ENCODE data around the gene TAPBP. TPM values are rescaled to one million over a fixed set of nuclear protein-coding genes. Genes with fewer than 3 reads are reported as not detected.

Gene TAPBP
- total RNA-seq, 2 donors from 2014 or later = 204 to 235 TPM

DNA sequence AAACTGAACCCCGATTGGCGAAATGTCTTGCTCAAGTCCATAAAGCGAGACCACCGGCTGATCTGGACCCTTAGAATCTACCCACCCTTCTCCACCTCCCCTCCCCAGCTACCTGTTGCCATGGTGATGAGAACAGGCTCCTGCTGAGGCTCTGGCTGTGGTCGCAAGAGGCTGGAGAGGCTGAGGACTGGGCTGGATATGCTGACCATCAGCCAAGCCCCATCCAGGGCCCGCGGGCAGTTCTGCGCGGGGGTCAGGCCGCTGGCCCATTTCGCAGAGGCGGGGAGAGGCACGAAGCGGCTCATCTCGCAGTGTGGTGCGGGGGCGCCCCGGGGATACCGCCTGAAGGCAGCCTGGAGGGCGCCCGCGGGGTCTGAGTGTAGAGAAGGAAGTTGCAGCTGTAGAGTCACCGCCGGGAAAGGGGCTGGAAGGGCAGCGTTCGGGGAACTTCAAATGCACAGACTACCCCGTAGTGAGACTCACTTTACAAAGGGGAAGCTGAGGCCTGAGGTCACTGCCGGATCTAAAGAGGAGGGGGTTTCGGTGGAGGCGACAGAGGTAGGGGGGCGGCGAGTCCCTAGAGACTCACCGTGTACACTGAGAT lies 671 bp downstream of the TAPBP start:
- Histone ChIP-seq H3K27me3 (no peaks in the 10 kb centered on the region), H3K27ac (peak overlapping the region; percentile 100), H3K36me3 (no peaks in the 10 kb centered on the region), H3K4me1 (peaks cover 16% of the 10 kb centered on the region), H3K9me3 (no peaks in the 10 kb centered on the region), H3K4me3 (peak overlapping the region; percentile 79), H3K9ac (ENCODE audit: low read depth in 2 of 2, low read length in 2 of 2) (peak overlapping the region; percentile 89 to 99)
- DNase-seq = no peak
- intact Hi-C loops (cut with DNase I) = loop anchor here (10.0 kb wide), 1 partner anchor 102 kb away; the partner anchor contains the start of genes CUTA and PHF1
- TF ChIP-seq CTCF (IDR thresholded peaks at IDR 0.05) = no peak

GRCh38 chr6:33312361-33313104 lies 1.3 kb downstream of the TAPBP start:
- Histone ChIP-seq H3K4me1 (peaks cover 16% of the 10 kb centered on the region), H3K27me3 (no peaks in the 10 kb centered on the region), H3K9me3 (no peaks in the 10 kb centered on the region), H3K36me3 (no peaks in the 10 kb centered on the region), H3K27ac (peak overlapping the region; percentile 100), H3K4me3 (peak overlapping the region; percentile 79), H3K9ac (ENCODE audit: low read depth in 2 of 2, low read length in 2 of 2) (peak overlapping the region; percentile 89 to 99)
- intact Hi-C loops (cut with DNase I) = loop anchor here (10.0 kb wide), 1 partner anchor 102 kb away; the partner anchor contains the start of genes CUTA and PHF1
- TF ChIP-seq CTCF (IDR thresholded peaks at IDR 0.05) = no peak
- peak; percentile 94 for DNase-seq

GRCh38 chr6:33306356-33306755 lies 7.5 kb downstream of the TAPBP start:
- Histone ChIP-seq H3K4me1 (peaks cover 3% of the 10 kb centered on the region), H3K27me3 (no peaks in the 10 kb centered on the region), H3K4me3 (no peak overlapping the region), H3K9me3 (no peaks in the 10 kb centered on the region), H3K36me3 (peaks cover 3% of the 10 kb centered on the region), H3K27ac (no peak overlapping the region), H3K9ac (ENCODE audit: low read depth in 2 of 2, low read length in 2 of 2) (no peak overlapping the region)
- intact Hi-C loops (cut with DNase I) = no loop called here
- DNase-seq = no peak
- no peak for TF ChIP-seq CTCF (IDR thresholded peaks at IDR 0.05)

- intact Hi-C loops (cut with DNase I) = no loop called here
- H3K27ac ChIP-seq = no peak overlapping the region
- DNase-seq = no peak
- no peak overlapping the region for H3K9ac ChIP-seq (ENCODE audit: low read depth in 2 of 2, low read length in 2 of 2)
- peaks cover 6% of the 10 kb centered on the region for H3K4me1 ChIP-seq
- TF ChIP-seq CTCF (IDR thresholded peaks at IDR 0.05) = no peak
- H3K9me3 ChIP-seq = no peaks in the 10 kb centered on the region
- H3K36me3 ChIP-seq = peaks cover 3% of the 10 kb centered on the region
- H3K4me3 ChIP-seq = no peak overlapping the region
- H3K27me3 ChIP-seq = no peaks in the 10 kb centered on the region
Observed at GRCh38 chr6:33305052-33305451, 8.8 kb downstream of the TAPBP start.

DNA sequence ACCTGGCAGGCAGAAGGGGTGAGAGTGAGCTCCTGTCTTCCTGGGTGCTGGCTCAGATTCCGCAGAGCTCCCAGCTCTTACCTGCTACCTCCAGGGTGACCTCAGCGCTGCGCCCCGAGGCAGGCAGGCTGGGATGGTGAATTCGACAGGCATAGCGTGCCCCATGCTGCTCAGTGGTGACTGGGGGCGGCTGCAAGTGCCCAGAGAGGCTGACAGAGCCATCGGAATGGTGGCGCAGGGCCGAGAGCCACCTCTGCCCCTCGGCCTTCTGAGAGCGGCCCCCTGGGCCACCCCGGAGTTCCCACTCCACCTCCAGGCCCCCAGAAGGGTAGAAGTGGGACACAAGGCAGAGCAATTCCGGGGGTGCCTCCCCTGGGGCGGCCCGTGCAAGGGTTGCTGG lies 9.7 kb downstream of the TAPBP start:
- H3K36me3 ChIP-seq = peaks cover 3% of the 10 kb centered on the region
- H3K4me1 ChIP-seq = peaks cover 9% of the 10 kb centered on the region
- TF ChIP-seq CTCF (IDR thresholded peaks at IDR 0.05) = no peak
- H3K9me3 ChIP-seq = no peaks in the 10 kb centered on the region
- H3K4me3 ChIP-seq = no peak overlapping the region
- no peak for DNase-seq
- intact Hi-C loops (cut with DNase I) = no loop called here
- no peak overlapping the region for H3K27ac ChIP-seq
- H3K9ac ChIP-seq (ENCODE audit: low read depth in 2 of 2, low read length in 2 of 2) = no peak overlapping the region
- H3K27me3 ChIP-seq = no peaks in the 10 kb centered on the region
